ENCODE measurements around the gene TRPV3.

DNA sequence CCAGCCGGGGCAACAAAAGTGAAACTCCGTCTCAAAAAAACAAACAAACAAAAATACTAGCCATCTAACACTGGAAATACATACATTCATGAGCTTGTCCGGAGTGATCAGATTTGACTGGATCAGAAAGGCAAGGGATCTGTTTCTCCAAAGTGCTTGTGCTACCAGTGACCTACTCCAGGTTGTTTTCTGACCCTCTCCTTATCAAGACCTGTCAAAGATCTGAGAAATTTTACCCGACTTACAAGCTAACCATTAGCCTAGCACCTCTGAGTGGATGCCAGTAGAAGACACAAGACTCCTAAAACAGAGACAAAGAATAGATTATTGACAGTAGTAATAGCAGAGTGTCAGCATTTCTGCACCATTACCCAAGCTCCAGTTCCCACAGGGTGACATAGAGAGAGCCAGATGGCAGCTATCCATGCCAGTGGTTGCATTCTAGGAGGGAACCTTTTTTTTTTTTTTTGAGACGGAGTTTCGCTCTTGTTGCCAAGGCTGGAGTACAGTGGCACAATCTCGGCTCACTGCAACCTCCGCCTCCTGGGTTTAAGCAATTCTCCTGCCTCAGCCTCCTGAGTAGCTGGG, 72.0 kb downstream of the TRPV3 start:
- TF ChIP-seq, protein P1, sequence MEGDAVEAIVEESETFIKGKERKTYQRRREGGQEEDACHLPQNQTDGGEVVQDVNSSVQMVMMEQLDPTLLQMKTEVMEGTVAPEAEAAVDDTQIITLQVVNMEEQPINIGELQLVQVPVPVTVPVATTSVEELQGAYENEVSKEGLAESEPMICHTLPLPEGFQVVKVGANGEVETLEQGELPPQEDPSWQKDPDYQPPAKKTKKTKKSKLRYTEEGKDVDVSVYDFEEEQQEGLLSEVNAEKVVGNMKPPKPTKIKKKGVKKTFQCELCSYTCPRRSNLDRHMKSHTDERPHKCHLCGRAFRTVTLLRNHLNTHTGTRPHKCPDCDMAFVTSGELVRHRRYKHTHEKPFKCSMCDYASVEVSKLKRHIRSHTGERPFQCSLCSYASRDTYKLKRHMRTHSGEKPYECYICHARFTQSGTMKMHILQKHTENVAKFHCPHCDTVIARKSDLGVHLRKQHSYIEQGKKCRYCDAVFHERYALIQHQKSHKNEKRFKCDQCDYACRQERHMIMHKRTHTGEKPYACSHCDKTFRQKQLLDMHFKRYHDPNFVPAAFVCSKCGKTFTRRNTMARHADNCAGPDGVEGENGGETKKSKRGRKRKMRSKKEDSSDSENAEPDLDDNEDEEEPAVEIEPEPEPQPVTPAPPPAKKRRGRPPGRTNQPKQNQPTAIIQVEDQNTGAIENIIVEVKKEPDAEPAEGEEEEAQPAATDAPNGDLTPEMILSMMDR (IDR thresholded peaks at IDR 0.05; ENCODE audit: low read length) = no peak
- no peak for TF ChIP-seq EZH2 (IDR thresholded peaks at IDR 0.05; ENCODE audit: borderline replicate concordance, low read length)
